Activated naive CD4-positive, alpha-beta T cell treated with anti-CD3 and anti-CD28 coated beads, Interleukin-2, amount 50 U/mL, for 72 hours (primary cell): ENCODE results near the gene IFI27. TPM values are rescaled to one million over a fixed set of nuclear protein-coding genes. Genes with fewer than 3 reads are reported as not detected.

Source experiments
- ATAC-seq, 2 donors: fragments of 150-1000 bp; cut with Tn5 transposase; 2 replicates each; pipeline ENCODE4 v1.10.0; 2021; ENCODE audit warnings: mild to moderate bottlenecking in 2 of 2, moderate library complexity in 2 of 2
- DNase-seq, 2 donors: peaks; one replicate each; pipeline ENCODE4 v3.0.0; 2021 to 2022; ENCODE audit warnings: low spot score in 2 of 2
- H3K27ac Mint-ChIP-seq, 2 donors: one replicate each; pipeline ENCODE4 v1.8.0; 2022; ENCODE audit warnings: mild to moderate bottlenecking in 2 of 2, mixed read lengths in 2 of 2
- H3K36me3 Mint-ChIP-seq, 2 donors: one replicate each; pipeline ENCODE4 v1.8.0; 2022; ENCODE audit warnings: mixed read lengths in 2 of 2
- H3K9me3 Mint-ChIP-seq, 2 donors: one replicate each; pipeline ENCODE4 v1.8.0; 2022; ENCODE audit warnings: mixed read lengths in 2 of 2
- total RNA-seq, 2 donors: library from RNA; stranded (reverse); gene quantifications; one replicate each; pipeline ENCODE4 v1.2.3, GENCODE V29; 2022

The IFI27 gene
- total RNA-seq, 2 donors from 2014 or later: 2.5 to 3.0 TPM

- peaks cover 7 to 9% of the 10 kb centered on the region in 2 donors for H3K36me3 Mint-ChIP-seq
- no peak for ATAC-seq
- H3K9me3 Mint-ChIP-seq: peaks cover 6 to 9% of the 10 kb centered on the region in 2 donors
- DNase-seq: no peak
- H3K27ac Mint-ChIP-seq: peak overlapping the region in 1 of 2 donors; percentile 66
Measured at GRCh38 chr14:94115631-94116030, 5.1 kb downstream of the IFI27 start.

GRCh38 chr14:94116701-94117100 lies 6.2 kb downstream of the IFI27 start:
- H3K27ac Mint-ChIP-seq: no peak overlapping the region
- H3K9me3 Mint-ChIP-seq: peaks cover 10 to 14% of the 10 kb centered on the region in 2 donors
- H3K36me3 Mint-ChIP-seq: peaks cover 7 to 17% of the 10 kb centered on the region in 2 donors
- ATAC-seq (no peak), DNase-seq (no peak)

GRCh38 chr14:94117856-94118255 lies 7.3 kb downstream of the IFI27 start:
- DNase-seq (no peak), ATAC-seq (no peak)
- H3K9me3 Mint-ChIP-seq: peaks cover 10 to 16% of the 10 kb centered on the region in 2 donors
- peaks cover 13 to 19% of the 10 kb centered on the region in 2 donors for H3K36me3 Mint-ChIP-seq
- H3K27ac Mint-ChIP-seq: peak overlapping the region in 1 of 2 donors; percentile 18

GRCh38 chr14:94119071-94119470 lies 8.5 kb downstream of the IFI27 start:
- Mint-ChIP-seq H3K36me3 (peaks cover 19 to 23% of the 10 kb centered on the region in 2 donors), H3K27ac (no peak overlapping the region), H3K9me3 (peaks cover 10 to 21% of the 10 kb centered on the region in 2 donors)
- DNase-seq (no peak), ATAC-seq (no peak)

- Mint-ChIP-seq H3K36me3 (peaks cover 19 to 23% of the 10 kb centered on the region in 2 donors), H3K27ac (no peak overlapping the region), H3K9me3 (peaks cover 10 to 21% of the 10 kb centered on the region in 2 donors)
- ATAC-seq (no peak), DNase-seq (no peak)
Measured at GRCh38 chr14:94120667-94121340, 10.3 kb downstream of the IFI27 start.

GRCh38 chr14:94121485-94121884 lies 10.9 kb downstream of the IFI27 start:
- no peak overlapping the region for H3K27ac Mint-ChIP-seq
- peaks cover 19 to 23% of the 10 kb centered on the region in 2 donors for H3K36me3 Mint-ChIP-seq
- DNase-seq (peak in 1 of 2 donors; percentile 49), ATAC-seq (no peak)
- peaks cover 10 to 21% of the 10 kb centered on the region in 2 donors for H3K9me3 Mint-ChIP-seq

- DNase-seq (peak in 1 of 2 donors; percentile 18), ATAC-seq (no peak)
- no peak overlapping the region for H3K27ac Mint-ChIP-seq
- H3K9me3 Mint-ChIP-seq: peaks cover 10 to 21% of the 10 kb centered on the region in 2 donors
- peaks cover 19 to 23% of the 10 kb centered on the region in 2 donors for H3K36me3 Mint-ChIP-seq
Measured at GRCh38 chr14:94122438-94122837, 11.9 kb downstream of the IFI27 start.

- H3K27ac Mint-ChIP-seq: no peak overlapping the region
- ATAC-seq (no peak), DNase-seq (peak in 1 of 2 donors; percentile 20)
- peaks cover 10 to 21% of the 10 kb centered on the region in 2 donors for H3K9me3 Mint-ChIP-seq
- H3K36me3 Mint-ChIP-seq: peaks cover 19 to 23% of the 10 kb centered on the region in 2 donors
Measured at GRCh38 chr14:94123296-94123695, 12.8 kb downstream of the IFI27 start.

- H3K36me3 Mint-ChIP-seq: peaks cover 19 to 28% of the 10 kb centered on the region in 2 donors
- H3K9me3 Mint-ChIP-seq: peaks cover 10 to 21% of the 10 kb centered on the region in 2 donors
- DNase-seq (no peak), ATAC-seq (no peak)
- H3K27ac Mint-ChIP-seq: no peak overlapping the region
Measured at GRCh38 chr14:94123868-94124267, 13.3 kb downstream of the IFI27 start.

- no peak for ATAC-seq
Measured at GRCh38 chr14:94124582-94125377, 14.2 kb downstream of the IFI27 start.

GRCh38 chr14:94125659-94126418 lies 15.3 kb downstream of the IFI27 start:
- Mint-ChIP-seq H3K36me3 (peaks cover 7 to 22% of the 10 kb centered on the region in 2 donors), H3K27ac (peak overlapping the region in 1 of 2 donors; percentile 5), H3K9me3 (peaks cover 2 to 10% of the 10 kb centered on the region in 2 donors)
- DNase-seq (no peak), ATAC-seq (no peak)

More at GRCh38 chr14:94124582-94125377, 14.2 kb downstream of the IFI27 start:
- no peak overlapping the region for H3K27ac Mint-ChIP-seq
- peak in 1 of 2 donors; percentile 25 for DNase-seq
- H3K36me3 Mint-ChIP-seq: peaks cover 13 to 25% of the 10 kb centered on the region in 2 donors
- peaks cover 6 to 16% of the 10 kb centered on the region in 2 donors for H3K9me3 Mint-ChIP-seq

GRCh38 chr14:94126419-94126677 lies 15.8 kb downstream of the IFI27 start:
- no peak for DNase-seq
- ATAC-seq: no peak
- Mint-ChIP-seq H3K36me3 (peaks cover 4 to 22% of the 10 kb centered on the region in 2 donors), H3K9me3 (peaks cover 0 to 7% of the 10 kb centered on the region in 2 donors), H3K27ac (peak overlapping the region in 1 of 2 donors; percentile 5)

- ATAC-seq (no peak), DNase-seq (no peak)
- Mint-ChIP-seq H3K9me3 (peaks cover 0 to 7% of the 10 kb centered on the region in 2 donors), H3K36me3 (peaks cover under 1 to 22% of the 10 kb centered on the region in 2 donors), H3K27ac (no peak overlapping the region)
Measured at GRCh38 chr14:94126800-94127199, 16.3 kb downstream of the IFI27 start.

- Mint-ChIP-seq H3K9me3 (peaks cover 0 to 7% of the 10 kb centered on the region in 2 donors), H3K36me3 (peaks cover 0 to 20% of the 10 kb centered on the region in 2 donors), H3K27ac (no peak overlapping the region)
- DNase-seq (no peak), ATAC-seq (no peak)
Measured at GRCh38 chr14:94127330-94127729, 16.8 kb downstream of the IFI27 start.

GRCh38 chr14:94128216-94128839 lies 17.8 kb downstream of the IFI27 start:
- Mint-ChIP-seq H3K27ac (peak overlapping the region; percentile 72 to 83), H3K36me3 (peaks cover 0 to 11% of the 10 kb centered on the region in 2 donors), H3K9me3 (peaks cover 0 to under 1% of the 10 kb centered on the region in 2 donors)
- ATAC-seq: no peak
- no peak for DNase-seq

GRCh38 chr14:94129111-94129757 lies 18.7 kb downstream of the IFI27 start, which contains the start of gene IFI27L2:
TSS of gene IFI27L2 (minus strand) at chr14:94129604. CDS start at chr14:94129564, 40 bp downstream.
- no peaks in the 10 kb centered on the region for H3K9me3 Mint-ChIP-seq
- peaks cover 0 to 6% of the 10 kb centered on the region in 2 donors for H3K36me3 Mint-ChIP-seq
- peak within 1 kb of the TSS; percentile 83 to 85 for H3K27ac Mint-ChIP-seq
- peak; percentile 67 to 72 for DNase-seq
- ATAC-seq: peak; percentile 97 to 98
